Measurements from ENCODE around the gene HYPK.
"Not testable (repeated sequence)": the region's sequence is repeated elsewhere in the genome, so short reads cannot be mapped to it uniquely, and the experiment has no call there.

Gene HYPK

GRCh38 chr15:43826508-43827341 lies 26.3 kb downstream of the HYPK start, which contains the start of gene WDR76:
TSS of gene WDR76 (plus strand) at chr15:43827002. CDS start at chr15:43827033, 31 bp downstream.
- Histone ChIP-seq H4K91ac (ENCODE audit: low read depth, low read length, poor library complexity) (no peak within 1 kb of the TSS), H2BK15ac (ENCODE audit: low read length) (no peak within 1 kb of the TSS), H4K8ac (ENCODE audit: low read depth, low read length) (no peak within 1 kb of the TSS), H3K18ac (ENCODE audit: low read length) (peak within 1 kb of the TSS; percentile 64), H3K27me3 (ENCODE audit: control insufficient read depth in 3 of 3, insufficient read depth in 3 of 3, low read depth in 1 of 3, low read length in 3 of 3) (no peaks in the 10 kb centered on the region), H3K27ac (replicated peaks; ENCODE audit: low read length) (no peak within 1 kb of the TSS), H3K9me3 (replicated peaks in 1 of 2; ENCODE audit: control insufficient read depth in 2 of 2, insufficient read depth in 1 of 2, low read depth in 1 of 2, low read length in 2 of 2) (no peaks in the 10 kb centered on the region), H3K4me3 (ENCODE audit: low read length in 2 of 2) (peak within 1 kb of the TSS; percentile 76 to 84), H3K4me2 (ENCODE audit: insufficient read depth, low read length, poor library complexity, severe bottlenecking) (peak within 1 kb of the TSS; percentile 80), H2AFZ (ENCODE audit: low read length) (peak within 1 kb of the TSS; percentile 97), H3K23ac (ENCODE audit: low read depth, low read length, poor library complexity) (peak within 1 kb of the TSS; percentile 93), H2BK5ac (ENCODE audit: low read length) (no peak within 1 kb of the TSS), H3K36me3 (replicated peaks in 1 of 2; ENCODE audit: control insufficient read depth in 2 of 2, insufficient read depth in 2 of 2, low read length in 2 of 2) (peaks cover 5 to 37% of the 10 kb centered on the region in 2 donors), H3K4ac (ENCODE audit: low read length) (no peak within 1 kb of the TSS), H3K9ac (ENCODE audit: low read depth, low read length, poor library complexity) (peak within 1 kb of the TSS; percentile 84), H3K4me1 (ENCODE audit: control insufficient read depth in 2 of 2, insufficient read depth in 1 of 2, low read depth in 1 of 2, low read length in 2 of 2) (peaks cover 3 to 4% of the 10 kb centered on the region in 2 donors), H2BK12ac (ENCODE audit: low read length) (no peak within 1 kb of the TSS), H2AK5ac (ENCODE audit: low read depth, low read length) (no peak within 1 kb of the TSS), H2BK120ac (ENCODE audit: low read depth, low read length) (no peak within 1 kb of the TSS), H3K79me1 (ENCODE audit: low read depth, low read length) (no peaks in the 10 kb centered on the region), H3K14ac (ENCODE audit: low read length) (no peak within 1 kb of the TSS)
- WGBS, 2 donors (ENCODE audit: extremely low coverage in 2 of 2, insufficient read length in 2 of 2, insufficient replicate concordance in 1 of 2), result no CpG with 5 or more reads among the region's 48 CpGs
- DNase-seq (ENCODE audit: low spot score), result peak; percentile 61

DNA sequence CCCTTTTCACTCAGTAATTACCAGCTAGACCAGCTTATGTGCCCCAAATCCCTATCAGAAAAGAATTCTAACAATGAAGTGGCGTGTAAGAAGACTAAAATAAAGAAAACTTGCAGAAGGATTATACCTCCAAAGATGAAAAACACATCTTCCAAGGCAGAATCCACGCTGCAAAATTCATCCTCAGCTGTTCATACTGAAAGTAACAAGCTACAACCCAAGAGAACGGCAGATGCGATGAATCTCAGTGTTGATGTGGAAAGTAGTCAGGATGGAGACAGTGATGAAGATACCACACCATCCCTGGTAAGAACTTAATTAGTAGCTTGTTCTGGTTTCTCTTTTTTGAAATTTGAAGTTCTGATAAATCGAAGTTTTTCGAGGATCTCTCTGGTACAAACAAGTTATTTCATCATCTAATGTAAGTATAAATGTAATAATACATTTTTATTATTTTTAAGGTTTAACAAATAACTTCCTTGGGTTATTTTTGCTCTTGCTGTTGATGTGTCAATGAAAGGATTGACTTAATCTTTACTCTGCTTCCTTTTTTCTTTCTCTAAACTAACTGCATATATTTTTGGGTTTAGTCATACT lies 27.8 kb downstream of the HYPK start:
- Histone ChIP-seq H3K4me2 (ENCODE audit: insufficient read depth, low read length, poor library complexity, severe bottlenecking) (no peak overlapping the region), H2BK12ac (ENCODE audit: low read length) (no peak overlapping the region), H3K4ac (ENCODE audit: low read length) (no peak overlapping the region), H3K27me3 (ENCODE audit: control insufficient read depth in 3 of 3, insufficient read depth in 3 of 3, low read depth in 1 of 3, low read length in 3 of 3) (no peaks in the 10 kb centered on the region), H2AFZ (ENCODE audit: low read length) (no peak overlapping the region), H4K91ac (ENCODE audit: low read depth, low read length, poor library complexity) (no peak overlapping the region), H3K4me3 (ENCODE audit: low read length in 2 of 2) (peak overlapping the region in 1 of 2 donors; percentile 76), H2BK5ac (ENCODE audit: low read length) (no peak overlapping the region), H3K79me1 (ENCODE audit: low read depth, low read length) (no peaks in the 10 kb centered on the region), H3K36me3 (replicated peaks in 1 of 2; ENCODE audit: control insufficient read depth in 2 of 2, insufficient read depth in 2 of 2, low read length in 2 of 2) (peaks cover 5 to 40% of the 10 kb centered on the region in 2 donors), H2BK120ac (ENCODE audit: low read depth, low read length) (no peak overlapping the region), H3K23ac (ENCODE audit: low read depth, low read length, poor library complexity) (no peak overlapping the region), H3K9ac (ENCODE audit: low read depth, low read length, poor library complexity) (no peak overlapping the region), H3K9me3 (replicated peaks in 1 of 2; ENCODE audit: control insufficient read depth in 2 of 2, insufficient read depth in 1 of 2, low read depth in 1 of 2, low read length in 2 of 2) (no peaks in the 10 kb centered on the region), H2BK15ac (ENCODE audit: low read length) (no peak overlapping the region), H3K18ac (ENCODE audit: low read length) (no peak overlapping the region), H4K8ac (ENCODE audit: low read depth, low read length) (no peak overlapping the region), H3K27ac (replicated peaks; ENCODE audit: low read length) (no peak overlapping the region), H2AK5ac (ENCODE audit: low read depth, low read length) (no peak overlapping the region), H3K4me1 (ENCODE audit: control insufficient read depth in 2 of 2, insufficient read depth in 1 of 2, low read depth in 1 of 2, low read length in 2 of 2) (peaks cover 3 to 4% of the 10 kb centered on the region in 2 donors), H3K14ac (ENCODE audit: low read length) (no peak overlapping the region)
- DNase-seq (ENCODE audit: low spot score), result no peak
- no CpG with 5 or more reads among the region's 6 CpGs for WGBS, 2 donors (ENCODE audit: extremely low coverage in 2 of 2, insufficient read length in 2 of 2, insufficient replicate concordance in 1 of 2)

DNA sequence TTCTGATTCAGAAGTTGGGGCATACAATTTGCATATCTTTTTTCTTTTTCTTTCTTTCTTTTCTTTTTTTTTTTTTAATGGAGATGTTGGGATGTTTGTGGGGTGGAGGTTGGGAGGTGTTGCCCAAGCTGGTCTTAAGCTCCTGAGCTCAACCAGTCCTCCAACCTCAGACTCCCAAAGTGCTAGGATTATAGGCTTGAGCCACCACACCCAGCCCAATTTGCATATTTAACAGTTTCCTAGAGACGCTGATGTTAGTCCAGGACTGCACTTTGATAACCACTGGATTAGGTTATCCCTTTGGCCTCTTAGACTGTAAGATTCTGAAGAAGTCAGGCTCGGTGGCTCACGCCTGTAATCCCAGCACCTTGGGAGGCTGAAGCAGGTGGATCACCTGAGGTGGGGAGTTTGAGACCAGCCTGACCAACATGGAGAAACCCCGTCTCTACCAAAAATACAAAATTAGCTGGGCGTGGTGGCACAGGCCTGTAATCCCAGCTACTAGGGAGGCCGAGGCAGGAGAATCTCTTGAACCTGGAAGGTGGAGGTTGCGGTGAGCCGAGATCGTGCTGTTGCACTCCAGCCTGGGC lies 29.6 kb downstream of the HYPK start:
- not testable (repeated sequence) for H4K91ac ChIP-seq (ENCODE audit: low read depth, low read length, poor library complexity); H3K9me3 ChIP-seq (replicated peaks in 1 of 2; ENCODE audit: control insufficient read depth in 2 of 2, insufficient read depth in 1 of 2, low read depth in 1 of 2, low read length in 2 of 2); H3K18ac ChIP-seq (ENCODE audit: low read length); H2BK12ac ChIP-seq (ENCODE audit: low read length); H3K4ac ChIP-seq (ENCODE audit: low read length); H2BK15ac ChIP-seq (ENCODE audit: low read length); H3K4me3 ChIP-seq (ENCODE audit: low read length in 2 of 2); H3K14ac ChIP-seq (ENCODE audit: low read length); H2BK120ac ChIP-seq (ENCODE audit: low read depth, low read length); H2AK5ac ChIP-seq (ENCODE audit: low read depth, low read length); H2AFZ ChIP-seq (ENCODE audit: low read length); DNase-seq (ENCODE audit: low spot score); H3K9ac ChIP-seq (ENCODE audit: low read depth, low read length, poor library complexity); H3K4me1 ChIP-seq (ENCODE audit: control insufficient read depth in 2 of 2, insufficient read depth in 1 of 2, low read depth in 1 of 2, low read length in 2 of 2); H3K23ac ChIP-seq (ENCODE audit: low read depth, low read length, poor library complexity); H3K27me3 ChIP-seq (ENCODE audit: control insufficient read depth in 3 of 3, insufficient read depth in 3 of 3, low read depth in 1 of 3, low read length in 3 of 3); H3K27ac ChIP-seq (replicated peaks; ENCODE audit: low read length); H4K8ac ChIP-seq (ENCODE audit: low read depth, low read length); H2BK5ac ChIP-seq (ENCODE audit: low read length); H3K79me1 ChIP-seq (ENCODE audit: low read depth, low read length); H3K4me2 ChIP-seq (ENCODE audit: insufficient read depth, low read length, poor library complexity, severe bottlenecking)
- peaks cover 5 to 44% of the 10 kb centered on the region in 2 donors for H3K36me3 ChIP-seq (replicated peaks in 1 of 2; ENCODE audit: control insufficient read depth in 2 of 2, insufficient read depth in 2 of 2, low read length in 2 of 2)
- no CpG with 5 or more reads among the region's 9 CpGs for WGBS, 2 donors (ENCODE audit: extremely low coverage in 2 of 2, insufficient read length in 2 of 2, insufficient replicate concordance in 1 of 2)

Data from neuronal stem cell (in vitro differentiated cells).